Left lung (tissue), 10 donors: ENCODE measurements around the gene FGD2. TPM values are rescaled to one million over a fixed set of nuclear protein-coding genes. Genes with fewer than 3 reads are reported as not detected.
"Not testable (repeated sequence)": the region's sequence is repeated elsewhere in the genome, so short reads cannot be mapped to it uniquely, and the experiment has no call there.

Experiments used
- ATAC-seq: fragments of 200-7000 bp; cut with Tn5 transposase; one replicate; pipeline ENCODE4 v1.9.1; 2020; ENCODE audit warnings: moderate library complexity
- DNase-seq, 4 donors: peaks; one replicate each; pipeline ENCODE4 v3.0.0-alpha.2; 2013 to 2020
- H3K27ac ChIP-seq, 2 donors: fragments of 200-600 bp; sonication (generic) in 1 of 2; one replicate each; pipeline versions ENCODE4 v1.5.0 to v1.8.0; 2020 to 2021
- H3K27me3 ChIP-seq, 2 donors: fragments of 200-600 bp; sonication (generic) in 1 of 2; one replicate each; pipeline versions ENCODE4 v1.5.0 to v1.8.0; 2020 to 2021
- H3K36me3 ChIP-seq, 2 donors: fragments of 200-600 bp; sonication (generic) in 1 of 2; one replicate each; pipeline versions ENCODE4 v1.5.0 to v1.8.0; 2020 to 2021
- H3K4me1 ChIP-seq, 2 donors: fragments of 200-600 bp; one replicate each; pipeline ENCODE4 v1.8.0; 2021
- H3K4me3 ChIP-seq, 2 donors: fragments of 200-600 bp; sonication (generic) in 1 of 2; one replicate each; pipeline versions ENCODE4 v1.5.0 to v1.8.0; 2020 to 2021; ENCODE audit warnings: mild to moderate bottlenecking in 1 of 2
- H3K9me3 ChIP-seq, 2 donors: fragments of 200-600 bp; sonication (generic) in 1 of 2; one replicate each; pipeline versions ENCODE4 v1.5.0 to v1.8.0; 2020 to 2021
- CTCF ChIP-seq, 2 donors: fragments of 200-600 bp; sonication (generic) in 1 of 2; IDR thresholded peaks; one replicate each; pipeline versions ENCODE4 v1.5.0 to v1.8.0; 2021; ENCODE audit warnings: antibody characterized with exemption in 2 of 2
- intact Hi-C, 2 donors: fragments of 100-400 bp; cut with DNase I; formaldehyde crosslinking; loops; one replicate each; pipeline versions ENCODE4 v1.11.2 to v1.14.2; 2022
- polyA plus RNA-seq, 6 donors: library from polyadenylated mRNA; unstranded; fragments of 120-200 nt; gene quantifications; one replicate each; pipeline ENCODE4 v1.2.1, GENCODE V29; 2013; ENCODE audit not compliant: insufficient read length in 6 of 6
- total RNA-seq, 2 donors: library from RNA; stranded (reverse); fragmentation: NEBNext Ultra II Directional; extraction: Animal tissue kit (Norgen Biotek cat#: 25700); gene quantifications; one replicate each; pipeline ENCODE4 v1.2.1, GENCODE V29; 2021
- donor health status: DM: no; HTN: yes; CAD: no.
- donor health status: DM: no; HTN: no; CAD: no.

The FGD2 gene
- total and polyA plus RNA-seq, 8 donors = 3.9 to 60.3 (median 4.7) TPM

DNA sequence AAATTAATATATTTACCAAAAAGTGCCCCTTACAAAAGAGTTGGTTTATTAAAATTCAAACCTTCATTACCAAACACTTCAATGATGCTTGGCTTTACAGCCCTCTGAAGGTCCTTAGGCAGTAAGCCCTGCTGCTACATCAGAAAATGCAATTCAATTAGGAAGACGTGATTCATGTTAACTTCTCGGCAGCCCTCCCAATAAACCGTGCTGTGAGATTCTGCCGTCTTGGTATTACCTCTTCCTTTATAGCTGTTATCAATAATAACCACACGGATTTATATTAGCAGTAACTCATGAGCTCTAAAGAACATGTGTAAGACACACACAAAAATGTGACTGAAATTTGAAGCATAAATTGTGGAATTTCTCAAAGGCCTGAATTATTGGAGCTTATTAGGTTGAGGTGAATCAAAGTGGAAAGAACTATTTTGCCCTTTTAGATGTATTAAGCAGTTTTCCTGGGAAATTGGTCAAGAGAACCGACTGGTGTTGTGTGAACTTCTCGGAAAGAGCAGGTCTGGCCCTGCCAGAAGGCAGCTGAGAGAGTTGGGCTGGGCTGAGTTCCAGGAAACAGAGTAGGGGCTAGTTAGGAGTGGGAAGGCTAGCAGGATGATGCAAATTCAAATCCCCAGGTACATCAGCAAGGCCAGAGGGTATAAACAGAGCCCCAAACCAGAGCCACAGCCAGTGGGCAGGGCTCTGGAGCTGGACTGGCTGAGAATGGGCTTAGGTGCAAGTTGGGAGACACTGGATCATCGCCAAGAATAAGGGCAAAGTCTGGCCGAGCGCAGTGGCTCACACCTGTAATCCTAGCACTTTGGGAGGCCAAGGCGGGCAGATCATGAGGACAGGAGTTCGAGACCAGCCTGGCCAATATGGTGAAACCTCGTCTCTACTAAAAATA, 33.1 kb downstream of the FGD2 start:
- H3K27ac ChIP-seq = no peak overlapping the region
- H3K9me3 ChIP-seq = no peaks in the 10 kb centered on the region
- no peak overlapping the region for H3K4me3 ChIP-seq
- peak; percentile 78 for ATAC-seq
- no peak for TF ChIP-seq CTCF (IDR thresholded peaks at IDR 0.05)
- intact Hi-C loops = no loop called here
- peak in 2 of 4 donors; percentile 51 to 62 for DNase-seq
- H3K4me1 ChIP-seq = peaks cover 5 to 26% of the 10 kb centered on the region in 2 donors
- no peaks in the 10 kb centered on the region for H3K36me3 ChIP-seq
- no peaks in the 10 kb centered on the region for H3K27me3 ChIP-seq

GRCh38 chr6:37039958-37040357, 34.5 kb downstream of the FGD2 start:
- no peak for DNase-seq
- Histone ChIP-seq H3K36me3 (no peaks in the 10 kb centered on the region), H3K4me3 (no peak overlapping the region), H3K27me3 (no peaks in the 10 kb centered on the region), H3K27ac (peak overlapping the region in 1 of 2 donors; percentile 57), H3K4me1 (peaks cover 5 to 16% of the 10 kb centered on the region in 2 donors), H3K9me3 (no peaks in the 10 kb centered on the region)
- intact Hi-C loops = no loop called here
- no peak for TF ChIP-seq CTCF (IDR thresholded peaks at IDR 0.05)
- ATAC-seq = no peak

- Histone ChIP-seq H3K9me3 (no peaks in the 10 kb centered on the region), H3K27ac (no peak overlapping the region), H3K4me1 (peaks cover 5 to 16% of the 10 kb centered on the region in 2 donors), H3K27me3 (no peaks in the 10 kb centered on the region), H3K36me3 (no peaks in the 10 kb centered on the region), H3K4me3 (no peak overlapping the region)
- DNase-seq (no peak), ATAC-seq (no peak)
- no peak for TF ChIP-seq CTCF (IDR thresholded peaks at IDR 0.05)
- intact Hi-C loops = no loop called here
These were observed 36.1 kb downstream of the FGD2 start for GRCh38 chr6:37041521-37041920.

GRCh38 chr6:37042150-37042549, 36.7 kb downstream of the FGD2 start:
- Histone ChIP-seq H3K9me3 (no peaks in the 10 kb centered on the region), H3K4me3 (no peak overlapping the region), H3K4me1 (peaks cover 5 to 21% of the 10 kb centered on the region in 2 donors), H3K27ac (no peak overlapping the region), H3K27me3 (no peaks in the 10 kb centered on the region), H3K36me3 (no peaks in the 10 kb centered on the region)
- intact Hi-C loops = no loop called here
- DNase-seq (no peak), ATAC-seq (no peak)
- TF ChIP-seq CTCF (IDR thresholded peaks at IDR 0.05) = no peak

DNA sequence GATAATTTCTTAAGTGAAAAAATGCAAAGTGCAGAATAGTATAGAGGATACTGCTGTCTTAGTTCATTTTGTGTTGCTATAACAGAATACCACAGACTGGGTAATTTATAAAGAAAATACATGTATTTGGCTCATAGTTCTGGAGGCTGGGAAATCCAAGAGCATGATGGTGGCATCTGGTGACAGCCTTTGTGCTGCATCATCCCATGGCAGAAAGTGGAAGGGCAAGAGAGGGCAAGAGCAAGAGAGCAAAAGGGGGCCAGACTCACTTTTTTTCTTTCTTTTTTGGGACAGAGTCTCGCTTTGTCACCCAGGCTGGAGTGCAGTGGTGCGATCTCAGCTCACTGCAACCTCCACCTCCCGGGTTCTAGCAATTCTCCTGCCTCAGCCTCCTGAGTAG, 37.6 kb downstream of the FGD2 start:
- H3K36me3 ChIP-seq, DNase-seq, ATAC-seq, intact Hi-C loops, H3K27ac ChIP-seq, H3K4me3 ChIP-seq, H3K9me3 ChIP-seq, H3K27me3 ChIP-seq: not testable (repeated sequence)
- peaks cover 5 to 28% of the 10 kb centered on the region in 2 donors for H3K4me1 ChIP-seq
